ENCODE results near the gene NR2F2.

- TF ChIP-seq CTCF (IDR thresholded peaks at IDR 0.05) (no peak), POLR2AphosphoS5 (IDR thresholded peaks at IDR 0.05; ENCODE audit: low read depth, low read length) (no peak), SIN3A (IDR thresholded peaks at IDR 0.05; ENCODE audit: borderline replicate concordance, insufficient read depth, low read depth, low read length) (no peak)
Measured at GRCh38 chr15:96324940-96325540, 5.5 kb upstream of the NR2F2 start.

Measured in Panc1 (cell line).